Upper lobe of left lung (tissue), 6 donors: ENCODE results near the gene CPZ. TPM values are rescaled to one million over a fixed set of nuclear protein-coding genes. Genes with fewer than 3 reads are reported as not detected.

Experiments used
- ATAC-seq, 2 donors: fragments of 200-7000 bp; cut with Tn5 transposase; one replicate each; pipeline ENCODE4 v1.9.1; 2022; ENCODE audit warnings: mild to moderate bottlenecking in 2 of 2, moderate library complexity in 2 of 2; ENCODE audit not compliant: low FRiP score in 2 of 2
- DNase-seq, 2 donors: peaks; one replicate each; pipeline ENCODE4 v3.0.0-alpha.2; 2019 to 2020
- H3K27ac ChIP-seq, 4 donors: fragments of 200-600 bp; sonication (generic); one replicate each; pipeline ENCODE4 v1.5.1; 2016 to 2019
- H3K27me3 ChIP-seq, 4 donors: fragments of 200-600 bp; sonication (generic); one replicate each; pipeline ENCODE4 v1.5.1; 2017 to 2019
- H3K36me3 ChIP-seq, 4 donors: fragments of 200-600 bp; sonication (generic); one replicate each; pipeline ENCODE4 v1.5.1; 2016 to 2019
- H3K4me1 ChIP-seq, 4 donors: fragments of 200-600 bp; sonication (generic); one replicate each; pipeline ENCODE4 v1.5.1; 2018 to 2019
- H3K4me3 ChIP-seq, 4 donors: fragments of 200-600 bp; sonication (generic); one replicate each; pipeline ENCODE4 v1.5.1; 2017 to 2019; ENCODE audit warnings: mild to moderate bottlenecking in 2 of 4, moderate library complexity in 1 of 4
- H3K9me3 ChIP-seq, 4 donors: fragments of 200-600 bp; sonication (generic); one replicate each; pipeline ENCODE4 v1.5.1; 2018 to 2019
- EP300 ChIP-seq, 4 donors: sonication (generic); formaldehyde crosslinking; IDR thresholded peaks; one replicate each; pipeline ENCODE4 v1.5.1; 2017; ENCODE audit warnings: antibody characterized with exemption in 4 of 4, control low read depth in 2 of 4
- POLR2A ChIP-seq, 4 donors: fragments of 450-650 bp; IDR thresholded peaks; one replicate each; pipeline ENCODE4 v1.5.1; 2016 to 2017; ENCODE audit warnings: antibody characterized with exemption in 4 of 4, mild to moderate bottlenecking in 2 of 4
- POLR2AphosphoS5 ChIP-seq, 2 donors: sonication (generic); formaldehyde crosslinking; IDR thresholded peaks; one replicate each; pipeline ENCODE4 v1.5.1; 2017; ENCODE audit warnings: antibody characterized with exemption in 2 of 2
- WGBS, 2 donors: methylation state at CpG; one replicate each; pipeline ENCODE4 v1.1.5; 2017 to 2018; 5-methylcytosine and 5-hydroxymethylcytosine counted together
- total RNA-seq, 6 donors: library from RNA; depleted of rRNA in 4 of 6; stranded (reverse); fragments of >200 nt in 4 of 6; gene quantifications; one replicate each; pipeline versions ENCODE4 v1.1.0 to v1.2.1, GENCODE V29; 2016 to 2021
- TF ChIP-seq, protein P1 (sequence below), 6 experiments: fragments of 450-650 bp in 4 of 6; fragments of 200-600 bp in 2 of 6; sonication (generic) in 2 of 6; IDR thresholded peaks; one replicate each; pipeline ENCODE4 v1.5.1; 2016 to 2019; ENCODE audit warnings: antibody characterized with exemption in 6 of 6
- donor health status: DM: no; HTN: no; CAD: no; lungs with moderate emphysema.
- donor health status: DM: no; HTN: yes; CAD: no; lungs with severe emphysema.

Gene CPZ
- total RNA-seq, 6 donors from 2014 or later, result 0.78 to 8.6 (median 1.2) TPM; not detected in 2

DNA sequence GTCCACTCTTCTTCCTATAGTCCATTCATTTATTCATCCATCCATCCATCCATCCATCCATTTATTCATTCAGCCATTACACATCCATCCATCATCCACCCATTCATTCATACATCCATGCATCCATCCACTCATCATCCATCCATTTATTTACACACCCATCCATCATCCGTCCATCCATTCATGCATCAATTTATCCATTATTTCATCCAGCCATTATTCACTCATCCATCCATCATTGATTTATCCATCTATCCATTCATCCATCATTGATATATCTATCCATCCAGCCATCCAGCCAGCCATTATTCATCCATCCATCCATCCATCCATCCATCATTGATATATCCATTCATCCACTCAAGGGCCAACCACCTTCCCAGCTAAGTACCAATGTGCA lies 12.7 kb downstream of the CPZ start:
- Histone ChIP-seq H3K4me1 (peaks cover 4 to 5% (median 4%) of the 10 kb centered on the region in 4 donors), H3K36me3 (no peaks in the 10 kb centered on the region), H3K4me3 (no peak overlapping the region), H3K27me3 (no peaks in the 10 kb centered on the region), H3K9me3 (no peaks in the 10 kb centered on the region), H3K27ac (no peak overlapping the region)
- TF ChIP-seq EP300 (IDR thresholded peaks at IDR 0.05) (no peak), POLR2A (IDR thresholded peaks at IDR 0.05) (no peak)
- TF ChIP-seq, protein P1, sequence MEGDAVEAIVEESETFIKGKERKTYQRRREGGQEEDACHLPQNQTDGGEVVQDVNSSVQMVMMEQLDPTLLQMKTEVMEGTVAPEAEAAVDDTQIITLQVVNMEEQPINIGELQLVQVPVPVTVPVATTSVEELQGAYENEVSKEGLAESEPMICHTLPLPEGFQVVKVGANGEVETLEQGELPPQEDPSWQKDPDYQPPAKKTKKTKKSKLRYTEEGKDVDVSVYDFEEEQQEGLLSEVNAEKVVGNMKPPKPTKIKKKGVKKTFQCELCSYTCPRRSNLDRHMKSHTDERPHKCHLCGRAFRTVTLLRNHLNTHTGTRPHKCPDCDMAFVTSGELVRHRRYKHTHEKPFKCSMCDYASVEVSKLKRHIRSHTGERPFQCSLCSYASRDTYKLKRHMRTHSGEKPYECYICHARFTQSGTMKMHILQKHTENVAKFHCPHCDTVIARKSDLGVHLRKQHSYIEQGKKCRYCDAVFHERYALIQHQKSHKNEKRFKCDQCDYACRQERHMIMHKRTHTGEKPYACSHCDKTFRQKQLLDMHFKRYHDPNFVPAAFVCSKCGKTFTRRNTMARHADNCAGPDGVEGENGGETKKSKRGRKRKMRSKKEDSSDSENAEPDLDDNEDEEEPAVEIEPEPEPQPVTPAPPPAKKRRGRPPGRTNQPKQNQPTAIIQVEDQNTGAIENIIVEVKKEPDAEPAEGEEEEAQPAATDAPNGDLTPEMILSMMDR (IDR thresholded peaks at IDR 0.05), result no peak
- 85 to 94% methylated on average over 1 of the region's 1 CpG for whole genome bisulfite sequencing, 2 donors
- DNase-seq, result no peak
- ATAC-seq, result no peak

DNA sequence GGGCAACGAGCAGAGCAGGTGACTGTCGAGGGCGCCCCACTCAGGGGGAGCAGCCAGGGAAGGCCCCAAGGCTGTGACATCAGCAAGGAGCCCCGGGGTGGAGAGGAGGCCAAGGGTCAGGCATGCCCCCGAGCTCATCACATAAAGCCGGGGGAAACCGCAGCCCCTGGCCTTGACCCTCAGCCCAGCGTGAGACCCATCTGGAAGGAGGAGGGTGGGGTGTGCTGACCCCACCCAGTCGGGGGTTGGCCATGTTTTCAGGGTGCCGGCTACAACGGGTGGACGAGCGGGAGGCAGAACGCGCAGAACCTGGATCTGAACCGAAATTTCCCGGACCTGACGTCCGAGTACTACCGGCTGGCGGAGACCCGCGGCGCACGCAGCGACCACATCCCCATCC lies 13.9 kb downstream of the CPZ start:
- 73 to 83% methylated on average over 6 to 26 of the region's 26 CpGs for WGBS, 2 donors
- no peak for TF ChIP-seq EP300 (IDR thresholded peaks at IDR 0.05)
- no peak for TF ChIP-seq POLR2A (IDR thresholded peaks at IDR 0.05)
- TF ChIP-seq, protein P1 (IDR thresholded peaks at IDR 0.05), result no peak
- TF ChIP-seq POLR2AphosphoS5 (IDR thresholded peaks at IDR 0.05), result no peak
- H3K9me3 ChIP-seq, result no peaks in the 10 kb centered on the region
- ATAC-seq, result no peak
- peak in 1 of 2 donors; percentile 70 for DNase-seq
- H3K4me1 ChIP-seq, result peaks cover 4 to 5% (median 4%) of the 10 kb centered on the region in 4 donors
- no peaks in the 10 kb centered on the region for H3K27me3 ChIP-seq
- H3K4me3 ChIP-seq, result no peak overlapping the region
- no peaks in the 10 kb centered on the region for H3K36me3 ChIP-seq
- H3K27ac ChIP-seq, result no peak overlapping the region

DNA sequence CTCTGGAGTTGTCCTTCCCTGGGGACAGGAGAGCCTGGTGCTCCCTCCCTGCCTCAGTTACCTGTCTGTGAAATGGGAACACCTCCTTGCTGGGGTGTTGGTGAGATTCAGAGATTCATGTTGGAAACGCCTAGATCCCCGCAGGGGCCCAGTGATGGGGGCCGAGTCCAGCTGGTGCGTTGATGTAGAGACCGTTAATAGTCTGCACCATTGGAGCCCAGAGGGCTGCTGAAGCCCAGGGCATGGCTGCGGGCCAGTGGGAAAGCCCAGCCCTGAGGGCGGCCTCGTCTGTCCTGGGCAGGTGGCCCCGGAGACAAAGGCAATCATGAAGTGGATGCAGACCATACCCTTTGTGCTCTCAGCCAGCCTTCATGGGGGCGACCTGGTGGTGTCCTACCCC lies 14.4 kb downstream of the CPZ start:
- Histone ChIP-seq H3K27me3 (no peaks in the 10 kb centered on the region), H3K4me3 (no peak overlapping the region), H3K36me3 (no peaks in the 10 kb centered on the region), H3K9me3 (no peaks in the 10 kb centered on the region), H3K4me1 (peaks cover 4 to 5% (median 4%) of the 10 kb centered on the region in 4 donors), H3K27ac (no peak overlapping the region)
- WGBS, 2 donors, result 60 to 65% methylated on average over 5 to 10 of the region's 10 CpGs
- no peak for TF ChIP-seq EP300 (IDR thresholded peaks at IDR 0.05)
- no peak for TF ChIP-seq POLR2AphosphoS5 (IDR thresholded peaks at IDR 0.05)
- TF ChIP-seq, protein P1 (IDR thresholded peaks at IDR 0.05), result no peak
- TF ChIP-seq POLR2A (IDR thresholded peaks at IDR 0.05), result no peak
- peak in 1 of 2 donors; percentile 36 for DNase-seq
- ATAC-seq, result no peak

DNA sequence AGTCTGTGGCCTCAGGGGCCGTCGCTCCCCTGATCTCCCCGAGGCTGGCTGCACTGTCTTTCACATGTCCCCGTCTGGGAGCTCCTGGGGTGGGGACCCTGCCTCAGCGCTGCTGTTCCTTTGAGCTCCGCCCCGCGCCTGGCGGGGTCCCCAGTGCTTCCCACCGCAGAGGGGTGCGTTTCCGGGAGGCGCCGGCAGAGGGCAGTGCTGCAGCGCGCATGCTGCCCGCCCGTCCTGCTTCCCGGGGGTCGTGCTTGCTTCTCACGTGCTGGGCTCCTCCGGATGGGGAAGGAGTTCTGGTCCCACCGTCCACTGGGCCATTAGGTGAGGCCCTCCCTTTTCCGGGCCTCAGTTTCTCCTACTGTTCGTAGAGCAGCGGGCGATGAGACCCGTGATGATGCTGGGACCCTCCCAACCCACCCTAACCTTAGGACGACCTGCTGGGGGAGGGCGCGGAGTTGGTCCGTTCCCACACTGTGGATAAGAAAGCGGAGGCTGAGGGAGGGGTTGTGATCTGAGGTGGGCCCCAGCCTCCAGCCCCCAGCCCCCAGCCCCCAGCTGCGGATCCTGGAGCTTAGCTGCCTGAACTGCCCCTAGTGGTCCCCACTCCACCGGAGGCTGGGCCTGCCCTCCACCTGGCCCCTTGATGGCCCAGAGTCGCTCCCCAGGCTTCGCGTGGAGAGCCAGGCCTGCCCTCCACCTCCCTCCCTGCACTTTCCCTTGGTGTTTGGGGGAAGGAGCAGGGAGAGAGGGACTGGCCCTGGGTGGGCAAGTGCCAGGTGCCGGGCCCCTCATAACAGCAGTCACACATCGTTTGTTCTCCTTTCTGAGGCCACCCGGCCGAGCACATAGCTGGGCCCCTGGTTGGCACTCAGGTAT lies 15.3 kb downstream of the CPZ start:
- no peaks in the 10 kb centered on the region for H3K9me3 ChIP-seq
- TF ChIP-seq POLR2A (IDR thresholded peaks at IDR 0.05) (no peak), POLR2AphosphoS5 (IDR thresholded peaks at IDR 0.05) (no peak), EP300 (IDR thresholded peaks at IDR 0.05) (no peak)
- TF ChIP-seq, protein P1 (IDR thresholded peaks at IDR 0.05), result peak; percentile 81 to 96 (median 86)
- DNase-seq (peak in 1 of 2 donors; percentile 92), ATAC-seq (peak in 1 of 2 donors; percentile 65)
- H3K4me3 ChIP-seq, result no peak overlapping the region
- no peaks in the 10 kb centered on the region for H3K27me3 ChIP-seq
- 14 to 36% methylated on average over 6 to 37 of the region's 42 CpGs for WGBS, 2 donors
- no peak overlapping the region for H3K27ac ChIP-seq
- H3K36me3 ChIP-seq, result no peaks in the 10 kb centered on the region
- H3K4me1 ChIP-seq, result peaks cover 4 to 5% (median 4%) of the 10 kb centered on the region in 4 donors
